Measurements from ENCODE around the gene DGKI.

DNA sequence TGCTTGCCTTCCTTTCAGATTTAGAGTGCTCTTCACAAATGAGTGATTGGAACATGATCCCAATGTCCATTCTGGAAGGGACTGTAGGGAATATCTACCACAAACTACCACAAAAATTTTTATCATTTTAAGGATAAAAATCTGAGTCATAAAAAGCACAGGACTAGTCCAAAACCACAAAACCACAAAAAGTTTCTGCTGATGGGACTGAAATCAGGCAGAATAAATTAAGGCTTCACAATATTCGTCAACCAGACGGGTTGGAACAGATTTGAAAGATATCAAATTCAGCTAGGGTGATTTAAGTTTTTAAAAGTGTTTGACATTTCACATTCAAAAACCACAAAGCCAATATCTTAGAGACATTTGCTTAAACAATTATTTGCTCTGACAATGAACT lies 403.2 kb downstream of the DGKI start:
- no peak for TF ChIP-seq POLR2A (IDR thresholded peaks at IDR 0.05)
- TF ChIP-seq, protein P1, sequence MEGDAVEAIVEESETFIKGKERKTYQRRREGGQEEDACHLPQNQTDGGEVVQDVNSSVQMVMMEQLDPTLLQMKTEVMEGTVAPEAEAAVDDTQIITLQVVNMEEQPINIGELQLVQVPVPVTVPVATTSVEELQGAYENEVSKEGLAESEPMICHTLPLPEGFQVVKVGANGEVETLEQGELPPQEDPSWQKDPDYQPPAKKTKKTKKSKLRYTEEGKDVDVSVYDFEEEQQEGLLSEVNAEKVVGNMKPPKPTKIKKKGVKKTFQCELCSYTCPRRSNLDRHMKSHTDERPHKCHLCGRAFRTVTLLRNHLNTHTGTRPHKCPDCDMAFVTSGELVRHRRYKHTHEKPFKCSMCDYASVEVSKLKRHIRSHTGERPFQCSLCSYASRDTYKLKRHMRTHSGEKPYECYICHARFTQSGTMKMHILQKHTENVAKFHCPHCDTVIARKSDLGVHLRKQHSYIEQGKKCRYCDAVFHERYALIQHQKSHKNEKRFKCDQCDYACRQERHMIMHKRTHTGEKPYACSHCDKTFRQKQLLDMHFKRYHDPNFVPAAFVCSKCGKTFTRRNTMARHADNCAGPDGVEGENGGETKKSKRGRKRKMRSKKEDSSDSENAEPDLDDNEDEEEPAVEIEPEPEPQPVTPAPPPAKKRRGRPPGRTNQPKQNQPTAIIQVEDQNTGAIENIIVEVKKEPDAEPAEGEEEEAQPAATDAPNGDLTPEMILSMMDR (IDR thresholded peaks at IDR 0.05 in 4 of 5, conservative IDR thresholded peaks at IDR 0.05 in 1 of 5), result no peak
